HG02642 (cell line): ENCODE data around the gene FAM20C.

Experiments used
- ATAC-seq: cut with Tn5 transposase; IDR thresholded peaks from one replicate; pipeline ENCODE4 v1.9.1; 2021; ENCODE audit warnings: mild to moderate bottlenecking; ENCODE audit not compliant: unreplicated experiment, poor library complexity

FAM20C gene

DNA sequence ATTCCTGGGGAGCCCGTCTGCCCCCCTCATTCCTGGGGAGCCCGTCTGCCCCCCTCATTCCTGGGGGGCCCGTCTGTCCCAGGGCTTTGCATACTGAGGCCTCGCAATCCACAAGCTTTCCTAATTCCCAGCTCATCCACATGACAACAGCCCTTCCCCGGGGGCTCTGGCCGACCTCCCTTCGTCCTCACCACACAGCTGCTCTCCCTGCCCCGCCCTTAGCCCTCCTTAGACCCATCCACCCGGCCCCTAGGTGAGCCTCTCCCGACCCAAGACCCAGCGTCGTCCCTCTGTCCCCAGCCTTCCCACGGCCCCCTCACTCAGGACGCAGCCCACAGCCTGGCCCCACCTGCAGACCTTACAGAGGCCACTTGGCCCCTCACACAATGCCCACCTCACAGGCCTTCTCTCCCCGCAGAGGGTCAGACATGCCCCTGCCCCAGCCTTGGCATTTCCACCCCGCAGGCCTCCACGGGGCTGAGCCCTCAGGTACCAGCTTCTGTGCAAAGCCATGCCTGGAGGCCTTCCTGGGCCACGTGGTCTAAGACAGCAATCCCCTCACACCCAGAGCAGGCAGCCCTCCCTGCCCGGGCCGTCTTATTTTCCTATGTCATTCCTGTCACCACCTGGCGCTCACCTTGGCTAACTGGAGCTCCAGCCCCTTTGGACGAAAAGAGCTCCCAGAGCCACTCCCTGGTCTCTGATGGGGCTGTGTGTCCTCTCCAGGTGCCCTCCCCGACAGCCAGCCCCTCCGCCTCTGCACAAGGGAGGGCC, 3.5 kb upstream of the FAM20C start:
- ATAC-seq = no peak

DNA sequence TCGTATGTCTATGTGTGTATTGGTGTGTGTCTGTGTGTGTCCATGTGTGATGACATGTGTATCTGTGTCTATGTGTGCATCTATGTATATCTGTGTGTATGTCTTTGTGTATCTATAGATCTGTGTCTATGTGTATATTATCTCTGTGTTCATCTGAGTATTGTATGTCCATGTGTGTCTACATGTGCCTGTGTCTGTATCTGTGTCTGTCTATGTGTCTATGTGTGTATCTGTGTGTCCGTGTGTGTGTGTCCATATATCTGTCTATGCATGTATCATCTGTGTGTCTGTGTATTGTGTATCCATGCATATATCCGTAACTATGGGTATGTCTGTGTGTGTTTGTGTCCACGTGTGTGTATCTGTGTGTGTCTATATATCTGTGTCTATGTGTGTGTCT, 2.7 kb upstream of the FAM20C start:
- no peak for ATAC-seq

DNA sequence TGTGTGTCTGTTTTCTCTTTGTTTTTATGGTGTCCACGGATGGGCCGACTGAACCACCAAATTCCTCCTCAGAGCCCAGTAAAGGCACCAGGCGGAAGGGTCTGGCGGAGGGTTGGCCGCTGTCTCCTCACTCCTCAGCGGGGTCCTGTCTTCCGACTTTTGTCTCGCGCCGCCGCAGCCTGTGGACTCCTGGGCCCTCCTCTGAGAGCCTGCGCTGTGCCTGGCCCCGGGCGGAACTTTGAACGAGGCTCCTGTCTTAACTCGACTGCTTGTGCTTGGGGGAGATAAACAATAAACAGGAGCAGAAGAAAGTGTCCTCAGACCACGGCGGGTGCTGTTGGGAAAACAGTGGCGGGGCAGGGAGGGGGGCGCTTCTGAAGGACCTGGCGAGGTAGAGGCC, 2.2 kb upstream of the FAM20C start:
- ATAC-seq = no peak

DNA sequence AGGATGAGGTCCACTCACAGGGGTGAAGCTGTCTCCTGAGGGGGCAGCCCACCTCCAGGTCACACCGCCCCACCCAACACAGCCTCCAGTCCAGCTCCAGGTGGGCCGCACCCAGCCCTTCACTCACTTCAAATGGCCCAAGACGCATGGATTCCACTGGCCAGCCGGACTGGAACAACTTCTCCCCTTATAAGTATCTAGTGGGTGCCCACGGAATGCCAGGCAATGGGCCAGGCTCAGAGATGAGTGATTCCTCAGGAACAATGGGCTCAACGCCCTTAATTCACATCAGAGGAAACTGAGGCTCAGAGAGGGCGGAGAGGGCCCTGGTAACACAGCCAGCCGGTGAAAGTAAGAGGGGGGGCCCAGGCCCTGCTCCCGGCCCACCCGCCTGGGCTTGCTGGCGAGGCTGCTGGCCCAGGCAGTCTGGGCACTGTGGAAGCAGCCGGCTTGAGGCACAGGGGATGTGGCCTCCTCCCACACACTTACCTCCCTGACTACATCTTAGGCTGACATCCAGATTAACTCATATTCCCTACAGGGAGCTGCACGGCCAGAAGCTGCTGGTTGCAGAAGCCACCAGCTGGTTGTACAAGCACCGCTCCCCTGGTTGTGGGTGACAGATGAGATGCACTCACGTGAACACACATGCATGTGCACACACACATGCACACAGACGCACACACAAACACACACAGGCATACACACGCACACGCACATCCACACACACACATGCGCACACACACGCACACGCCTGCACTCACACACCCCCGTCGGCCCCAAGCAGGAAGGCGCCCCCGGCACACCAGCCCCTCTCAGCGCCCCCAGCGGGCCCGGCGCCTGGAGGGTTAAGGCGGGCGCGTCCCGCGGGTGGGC, 1.0 kb upstream of the FAM20C start:
- no peak for ATAC-seq

DNA sequence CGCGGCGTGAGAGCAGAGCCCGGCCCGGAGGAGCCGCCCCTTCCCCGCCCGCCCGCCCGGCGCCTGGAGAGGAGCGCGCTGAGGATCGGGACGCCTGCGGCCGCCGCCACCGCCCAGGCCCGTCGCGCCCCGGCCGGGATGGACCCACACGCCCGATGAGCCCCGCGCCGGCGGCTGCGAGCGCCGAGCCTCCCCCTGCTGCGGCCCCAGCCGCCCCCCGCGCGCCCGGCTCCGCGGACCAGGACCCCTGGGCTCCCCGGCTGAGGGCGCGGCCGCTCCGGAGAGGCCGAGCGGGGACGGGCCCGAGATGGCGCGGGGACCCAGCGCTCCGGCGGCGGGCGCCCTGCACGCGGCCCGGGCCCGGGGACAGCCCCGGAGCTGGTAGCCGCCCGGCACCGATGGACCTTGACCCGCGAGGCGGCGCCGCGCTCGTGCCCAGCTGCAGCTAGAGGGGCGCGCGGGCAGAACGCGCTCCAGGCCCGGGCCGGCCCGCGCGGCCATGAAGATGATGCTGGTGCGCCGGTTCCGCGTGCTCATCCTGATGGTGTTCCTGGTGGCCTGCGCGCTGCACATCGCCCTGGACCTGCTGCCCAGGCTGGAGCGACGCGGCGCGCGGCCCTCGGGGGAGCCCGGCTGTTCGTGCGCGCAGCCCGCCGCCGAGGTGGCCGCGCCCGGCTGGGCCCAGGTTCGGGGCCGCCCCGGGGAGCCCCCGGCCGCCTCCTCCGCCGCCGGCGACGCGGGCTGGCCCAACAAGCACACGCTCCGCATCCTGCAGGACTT, 520 bp downstream of the FAM20C start:
- no peak for ATAC-seq

DNA sequence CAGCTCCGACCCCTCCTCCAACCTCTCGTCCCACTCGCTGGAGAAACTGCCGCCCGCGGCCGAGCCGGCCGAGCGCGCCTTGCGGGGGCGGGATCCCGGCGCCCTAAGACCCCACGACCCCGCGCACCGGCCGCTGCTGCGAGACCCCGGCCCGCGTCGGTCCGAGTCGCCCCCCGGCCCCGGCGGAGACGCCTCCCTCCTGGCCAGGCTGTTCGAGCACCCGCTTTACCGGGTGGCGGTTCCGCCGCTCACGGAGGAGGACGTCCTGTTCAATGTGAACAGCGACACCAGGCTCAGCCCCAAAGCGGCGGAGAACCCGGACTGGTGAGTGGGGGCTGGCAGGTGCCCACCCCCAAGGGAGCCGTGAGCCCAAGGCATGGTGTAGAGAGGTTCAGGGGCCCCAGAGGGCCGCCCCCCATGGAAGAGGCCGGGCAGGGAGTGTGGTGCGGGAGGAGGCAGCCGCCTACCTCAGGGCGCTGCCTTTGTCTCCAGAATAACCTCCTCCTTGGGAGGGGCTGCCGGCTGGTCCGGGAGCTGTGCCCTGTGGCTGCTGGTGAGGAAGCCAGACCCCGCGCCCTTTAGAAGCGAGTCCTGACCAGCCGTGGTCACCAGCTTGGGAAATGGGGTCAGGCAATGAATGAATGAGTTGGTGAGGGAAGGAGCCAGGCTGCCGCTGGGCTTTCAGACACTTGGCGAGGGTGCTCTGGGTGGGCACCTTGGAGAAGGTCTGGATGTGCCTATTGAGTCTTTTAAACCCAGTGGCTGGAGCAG, 1.3 kb downstream of the FAM20C start:
- ATAC-seq = no peak

DNA sequence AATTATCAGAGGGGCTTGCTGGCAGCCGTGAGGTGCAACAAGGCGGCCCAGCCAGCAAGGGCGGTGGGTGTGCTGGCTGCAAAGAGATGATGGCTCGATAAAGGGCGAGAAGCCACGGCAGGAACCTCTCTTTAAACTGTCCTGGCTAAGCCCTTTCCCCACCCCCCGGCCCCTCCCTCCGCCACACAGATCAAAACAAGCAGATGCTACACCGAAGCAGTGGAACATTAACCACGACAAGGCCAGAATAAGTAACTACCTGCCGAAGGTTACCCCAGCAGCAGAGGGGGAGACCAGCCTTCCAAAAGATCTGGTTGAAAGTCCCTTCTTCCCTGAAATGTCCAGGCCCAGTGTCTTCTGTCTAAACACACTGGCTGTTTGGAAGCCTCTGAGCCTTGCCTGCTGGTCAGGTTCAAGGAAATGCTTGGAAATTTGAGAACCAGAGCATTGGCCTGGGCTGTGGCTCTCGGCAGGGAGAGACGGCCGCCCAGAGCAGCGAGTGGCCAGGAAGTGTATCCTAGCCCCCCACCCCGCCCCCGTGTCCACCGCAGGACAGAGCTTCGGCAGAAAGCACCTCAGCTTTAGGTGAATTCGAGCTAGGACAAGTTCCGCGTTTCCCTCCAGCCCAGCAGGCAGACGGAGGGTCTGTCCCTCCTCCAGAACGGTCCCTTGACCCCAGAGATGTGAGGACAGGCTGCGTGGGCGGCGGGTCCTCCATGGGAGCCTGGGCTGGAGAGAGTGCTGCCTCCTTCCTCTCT, 2.1 kb downstream of the FAM20C start:
- ATAC-seq = no peak

DNA sequence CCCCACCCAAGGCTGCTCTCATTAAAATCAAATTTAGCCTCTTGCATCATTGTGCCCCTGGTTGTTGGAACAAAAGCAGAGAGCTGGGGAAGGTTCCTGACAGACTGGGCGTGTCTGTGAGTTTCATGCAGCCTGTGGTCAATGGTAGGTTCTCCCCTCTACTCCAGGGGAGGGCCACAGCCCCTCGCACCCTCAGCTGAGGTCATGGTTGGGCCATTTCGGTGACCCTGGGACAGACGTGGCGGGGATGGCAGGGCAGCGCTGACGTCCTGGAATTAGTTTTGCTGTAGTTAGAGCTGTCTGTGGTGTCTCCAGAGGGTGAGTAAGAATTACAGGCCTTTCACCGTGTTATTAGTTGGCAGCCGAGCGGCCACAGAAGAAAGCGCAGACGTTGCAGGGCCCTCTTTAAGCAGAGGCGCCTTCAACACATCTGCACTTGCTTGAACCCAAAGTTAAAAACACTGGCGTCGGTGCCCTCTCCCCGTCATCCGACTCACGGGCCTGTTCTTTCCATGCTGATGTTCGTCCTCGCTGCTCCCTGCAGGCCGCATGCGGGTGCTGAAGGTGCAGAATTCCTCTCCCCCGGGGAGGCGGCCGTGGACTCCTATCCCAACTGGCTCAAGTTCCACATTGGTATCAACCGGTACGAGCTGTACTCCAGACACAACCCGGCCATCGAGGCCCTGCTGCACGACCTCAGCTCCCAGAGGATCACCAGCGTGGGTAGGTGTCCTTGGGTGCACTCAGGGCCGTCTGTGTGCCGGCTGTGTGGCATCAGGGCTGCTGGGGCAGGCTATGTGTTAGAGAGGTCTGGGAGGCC, 2.8 kb downstream of the FAM20C start:
- no peak for ATAC-seq

DNA sequence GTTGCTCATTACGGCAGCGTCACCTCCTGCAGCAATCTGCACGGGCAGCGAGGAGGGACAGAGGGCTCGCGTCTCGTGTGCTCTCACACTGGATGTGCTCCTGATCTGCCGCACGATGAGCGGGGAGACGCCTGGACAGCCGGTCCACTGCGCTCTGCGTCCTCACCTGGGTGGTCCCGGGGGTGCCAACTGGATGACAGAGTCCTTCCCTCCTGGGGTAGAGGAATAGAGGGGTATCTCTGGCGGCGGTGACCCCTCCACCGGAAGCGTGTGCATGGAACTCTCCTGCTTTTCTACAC, 3.4 kb downstream of the FAM20C start:
- no peak for ATAC-seq

DNA sequence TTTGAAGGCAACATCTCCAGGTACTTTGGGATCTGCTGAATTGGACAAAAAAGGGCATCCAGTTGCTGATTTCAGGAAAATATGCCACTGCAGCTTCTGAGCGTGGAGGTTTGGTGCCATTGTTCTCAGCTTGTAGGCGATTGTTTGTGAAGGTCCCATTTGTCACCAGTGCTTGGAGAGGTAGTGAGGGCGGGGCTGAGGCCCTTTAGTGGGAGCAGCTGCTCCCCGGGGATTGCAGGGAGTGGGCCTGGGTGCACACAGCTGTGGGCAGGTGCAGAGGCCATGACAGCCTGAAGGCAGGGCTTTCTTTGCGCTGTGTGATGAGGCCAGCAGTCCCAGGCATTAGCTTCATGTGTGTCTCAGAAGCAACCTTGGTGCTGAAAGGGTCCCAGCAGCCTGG, 3.9 kb downstream of the FAM20C start:
- no peak for ATAC-seq

DNA sequence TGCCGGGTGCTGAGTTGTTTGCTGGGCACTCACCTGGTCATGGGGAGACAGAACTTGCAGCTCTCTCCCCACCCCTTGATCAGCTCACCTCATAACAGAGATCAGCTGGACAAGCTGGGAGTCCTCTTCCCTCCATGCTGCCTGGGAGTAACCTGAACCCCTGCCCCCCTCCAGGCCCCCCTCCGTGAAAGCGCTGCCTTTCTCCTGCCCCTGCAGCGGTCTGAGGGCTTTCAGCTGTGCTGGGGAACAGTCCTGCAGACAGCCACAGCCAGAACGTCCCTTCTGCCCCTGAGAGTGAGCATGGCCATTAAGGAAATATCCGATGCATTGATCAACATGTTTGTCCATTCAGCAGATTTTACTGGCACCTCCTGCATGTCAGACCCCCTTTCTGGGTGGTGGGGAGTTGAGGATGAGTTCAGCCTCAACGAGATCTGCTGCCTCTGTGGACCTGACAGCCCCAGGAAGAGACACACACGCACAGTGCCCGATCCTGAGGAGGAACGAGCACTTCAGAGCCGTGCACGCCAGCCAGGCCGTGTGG, 4.5 kb downstream of the FAM20C start:
- ATAC-seq = no peak

DNA sequence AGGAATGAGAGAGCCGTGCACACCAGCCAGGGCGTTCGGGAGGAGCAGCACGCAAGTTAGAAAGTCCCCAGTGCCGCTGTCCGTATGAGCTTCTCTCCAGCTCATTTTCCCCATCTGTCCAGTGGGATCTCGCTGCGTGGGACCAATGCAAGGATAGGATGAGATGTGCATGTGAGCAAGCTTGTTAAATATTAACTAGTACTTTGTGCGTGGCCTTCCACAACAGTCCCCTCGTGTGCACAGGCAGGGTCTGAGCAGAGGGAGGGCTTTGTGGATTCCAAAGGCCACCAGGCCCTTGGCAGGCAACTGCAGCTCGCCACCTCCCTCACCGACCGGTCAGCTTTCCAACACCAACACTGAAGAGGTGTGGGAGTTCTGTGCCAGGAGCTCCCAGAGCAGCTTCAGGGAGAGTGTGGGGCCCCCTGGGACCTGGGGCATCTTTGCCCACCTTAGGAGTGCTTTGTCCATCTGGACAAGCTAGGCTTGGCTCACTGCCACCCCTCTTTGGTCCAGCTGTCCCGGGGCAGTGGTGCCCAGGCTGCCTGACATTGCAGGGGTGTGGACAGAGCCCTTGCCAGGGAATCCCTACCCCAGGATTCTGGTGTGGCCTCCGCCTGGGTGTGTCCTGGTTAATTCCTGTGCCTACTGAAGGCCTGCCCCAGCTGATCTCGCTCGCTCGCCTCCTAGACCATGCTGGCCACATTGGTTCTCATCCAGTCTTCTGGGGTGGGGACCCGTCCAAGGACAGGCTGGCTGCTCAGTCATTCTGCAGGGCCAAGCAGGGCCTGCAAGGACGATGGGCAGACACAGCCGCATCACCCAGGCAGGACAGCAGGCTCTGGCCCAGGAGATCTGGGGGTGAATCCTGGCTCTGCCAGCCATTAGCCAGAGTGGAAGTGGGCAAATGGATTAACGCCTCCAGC, 5.3 kb downstream of the FAM20C start:
- ATAC-seq = no peak

DNA sequence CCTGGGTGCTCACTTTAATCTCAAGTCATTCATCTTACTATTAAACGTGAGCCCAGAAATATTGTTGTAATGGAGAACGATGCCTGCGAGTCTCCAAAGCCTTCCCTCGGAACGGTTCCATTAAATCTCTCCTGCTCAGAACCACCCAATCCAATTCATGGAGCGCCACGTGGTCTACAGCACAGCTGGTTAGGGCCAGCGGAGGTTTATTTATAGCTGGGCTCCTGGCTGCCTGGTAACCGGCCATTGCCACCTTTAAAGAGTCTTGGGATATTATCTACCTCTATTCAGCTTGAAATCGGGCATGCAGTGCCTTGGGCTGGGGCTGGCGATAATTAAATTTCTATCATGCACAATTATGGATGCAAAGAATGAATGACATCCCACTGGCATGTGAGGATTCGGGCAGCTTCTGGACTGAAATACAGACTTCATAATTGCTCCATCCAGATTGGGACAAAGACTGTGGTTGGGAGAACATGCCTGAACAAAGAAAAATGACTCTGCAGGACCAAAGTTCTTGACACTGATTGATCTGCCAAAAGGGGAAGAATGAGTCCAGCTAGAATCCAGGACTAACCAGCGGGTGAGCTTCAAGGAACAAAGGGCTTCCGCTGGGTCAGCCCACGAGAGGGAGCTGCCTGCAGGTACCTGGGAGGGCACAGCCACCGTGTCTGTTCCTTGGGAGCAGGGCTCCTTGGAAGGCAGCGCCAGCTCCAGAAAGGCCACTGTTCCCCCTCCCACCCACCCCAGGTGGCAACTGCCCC, 7.3 kb downstream of the FAM20C start:
- ATAC-seq = no peak

DNA sequence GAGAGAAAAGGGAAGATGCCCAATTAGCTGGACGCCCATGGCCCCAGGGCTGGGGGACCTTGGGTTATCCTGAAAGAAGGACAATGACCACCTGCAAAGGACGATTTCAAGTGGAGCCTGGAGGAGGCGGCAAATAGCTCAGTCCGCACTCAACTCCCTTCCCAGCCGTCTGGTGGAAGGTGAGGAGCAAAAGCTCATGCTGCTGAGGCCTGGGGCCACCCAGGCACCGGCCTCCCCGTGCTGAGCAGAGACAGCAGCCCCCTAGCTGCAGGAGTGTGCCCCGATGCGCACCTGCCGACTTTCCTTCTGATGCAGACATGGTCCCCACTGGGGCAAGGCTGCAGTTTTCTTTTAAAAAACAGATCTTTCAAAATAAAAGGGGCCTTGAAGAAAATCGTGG, 7.9 kb downstream of the FAM20C start:
- ATAC-seq = no peak

DNA sequence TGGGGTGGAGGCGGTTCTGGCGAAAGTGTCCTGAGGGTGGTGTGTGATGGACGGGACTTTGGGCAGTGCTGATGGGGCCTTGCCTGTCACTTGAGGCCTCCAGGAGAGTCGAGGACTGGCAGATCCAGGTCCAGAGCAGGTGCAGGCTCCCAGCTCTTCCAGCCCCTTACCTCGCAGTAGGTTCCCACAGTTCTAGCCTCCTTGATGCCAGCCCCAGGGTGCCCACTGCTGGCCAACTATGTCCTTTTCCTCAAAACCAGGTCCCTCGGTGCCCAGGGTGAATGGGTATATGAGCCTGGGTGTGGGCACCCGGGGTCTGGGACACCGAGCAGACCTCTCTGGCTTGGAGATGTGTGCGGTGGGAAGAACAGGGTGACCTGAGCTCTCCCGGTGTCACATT, 8.3 kb downstream of the FAM20C start:
- no peak for ATAC-seq

DNA sequence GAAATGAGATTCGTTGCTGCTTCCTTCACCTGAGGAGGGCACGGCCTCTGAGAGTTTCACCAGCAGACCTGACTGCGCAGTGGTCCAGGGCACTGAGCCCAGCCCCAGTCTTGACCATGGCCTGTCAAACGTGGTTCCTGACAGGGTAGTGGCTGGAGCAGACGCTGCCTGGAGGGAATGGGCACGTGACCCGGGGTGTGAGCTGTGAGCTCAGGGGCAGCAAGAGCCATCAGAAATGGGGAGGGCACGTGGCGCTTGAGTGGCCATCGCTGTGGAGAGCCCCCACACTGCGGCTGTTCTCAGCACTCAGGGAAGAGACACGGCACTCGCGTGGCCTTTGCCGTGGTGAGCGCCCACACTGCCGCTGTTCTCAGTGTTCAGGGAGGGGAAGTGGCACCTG, 12.0 kb downstream of the FAM20C start:
- ATAC-seq = no peak
